ENCODE results near the gene TGM1.

Gene TGM1

DNA sequence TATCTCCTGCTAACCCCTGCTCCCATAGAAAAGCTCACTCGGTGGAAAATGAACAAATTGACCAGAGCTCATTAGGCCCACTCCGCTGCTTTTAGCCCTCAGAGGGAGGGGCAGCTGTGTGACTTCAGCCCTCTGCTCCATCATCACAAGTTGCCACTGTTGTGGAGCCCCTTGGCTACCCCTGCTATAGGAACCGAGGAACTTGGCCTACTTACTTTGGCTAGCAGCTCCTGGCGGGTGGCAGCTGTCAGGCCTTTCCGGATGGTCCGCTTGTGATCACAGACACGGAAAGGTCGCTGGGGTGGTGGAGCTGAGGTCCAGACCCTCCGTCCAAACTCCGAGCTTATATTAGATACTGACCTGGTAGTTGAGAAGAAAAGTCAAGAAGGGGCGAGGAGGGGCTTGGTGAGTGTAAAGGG, 44.2 kb upstream of the TGM1 start:
- TF ChIP-seq POLR2A (IDR thresholded peaks at IDR 0.05; ENCODE audit: low read depth, low read length) (peak; percentile 40; the same call in 1 of the 2 replicates), POLR2AphosphoS5 (IDR thresholded peaks at IDR 0.05; ENCODE audit: low read depth, low read length) (no peak), POU2F2 (IDR thresholded peaks at IDR 0.05; ENCODE audit: low read depth, low read length) (no peak)
- FAIRE-seq: no peak

DNA sequence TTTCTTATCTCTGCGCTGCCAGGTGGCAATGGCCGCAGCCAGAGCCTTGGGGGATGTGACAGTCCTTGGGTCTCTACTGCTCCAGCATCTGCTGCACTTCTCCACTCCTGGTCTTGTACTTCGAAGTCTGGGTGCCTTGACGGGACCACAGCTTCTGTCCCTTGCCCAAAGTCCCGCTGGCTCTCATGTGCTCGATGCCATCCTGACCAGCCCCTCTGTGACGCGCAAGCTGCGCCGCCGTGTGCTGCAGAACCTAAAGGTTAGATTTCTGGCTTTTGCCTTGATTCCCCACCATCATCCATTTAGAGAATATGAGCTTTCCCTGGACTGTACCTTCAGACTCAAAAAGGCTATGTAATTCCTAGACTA, 41.0 kb upstream of the TGM1 start:
- no peak for FAIRE-seq
- no peak for TF ChIP-seq POLR2A (IDR thresholded peaks at IDR 0.05; ENCODE audit: low read depth, low read length)
- no peak for TF ChIP-seq SPI1 (IDR thresholded peaks at IDR 0.05; ENCODE audit: low read depth, low read length)
- no peak for TF ChIP-seq POU2F2 (IDR thresholded peaks at IDR 0.05; ENCODE audit: low read depth, low read length)
- TF ChIP-seq PAX5 (IDR thresholded peaks at IDR 0.05; ENCODE audit: insufficient read depth, low read length, severe bottlenecking): no peak
- TF ChIP-seq POLR2AphosphoS5 (IDR thresholded peaks at IDR 0.05; ENCODE audit: low read depth, low read length): no peak
- no peak for TF ChIP-seq TAF1 (IDR thresholded peaks at IDR 0.05; ENCODE audit: low read depth, low read length)

More for the DNA sequence above, 44.2 kb upstream of the TGM1 start:
- no peak for DNase-seq (ENCODE audit: insufficient read length, low spot score)

DNA sequence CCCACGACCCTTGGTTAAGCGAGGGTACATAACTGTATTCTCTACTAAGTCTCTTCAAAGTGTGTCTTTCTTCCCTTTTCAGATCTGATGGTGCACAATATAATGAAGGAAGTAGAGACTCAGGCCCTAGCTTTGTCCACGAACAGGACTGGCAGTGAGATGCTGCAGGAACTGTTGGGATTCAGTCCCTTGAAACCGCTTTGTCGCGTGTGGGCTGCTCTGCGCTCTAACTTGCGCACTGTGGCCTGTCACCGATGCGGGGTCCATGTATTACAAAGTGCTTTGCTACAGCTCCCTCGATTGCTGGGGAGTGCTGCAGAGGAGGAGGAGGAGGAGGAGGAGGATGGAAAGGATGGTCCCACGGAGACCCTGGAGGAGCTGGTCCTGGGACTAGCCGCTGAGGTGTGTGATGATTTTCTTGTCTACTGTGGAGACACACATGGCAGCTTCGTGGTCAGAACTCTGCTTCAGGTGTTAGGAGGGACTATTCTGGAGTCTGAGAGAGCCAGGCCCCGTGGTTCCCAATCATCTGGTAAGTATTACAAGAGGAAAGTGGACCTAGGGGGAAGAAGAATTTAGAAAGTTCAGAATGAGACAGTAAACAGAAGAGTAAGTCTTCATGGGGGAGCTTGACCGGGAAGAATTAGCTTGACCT, 37.5 kb upstream of the TGM1 start:
- DNase-seq (ENCODE audit: insufficient read length, low spot score): no peak
- TF ChIP-seq PAX5 (IDR thresholded peaks at IDR 0.05; ENCODE audit: insufficient read depth, low read length, severe bottlenecking): no peak
- no peak for TF ChIP-seq TAF1 (IDR thresholded peaks at IDR 0.05; ENCODE audit: low read depth, low read length)
- TF ChIP-seq POLR2A (IDR thresholded peaks at IDR 0.05; ENCODE audit: low read depth, low read length): no peak
- no peak for TF ChIP-seq SPI1 (IDR thresholded peaks at IDR 0.05; ENCODE audit: low read depth, low read length)
- TF ChIP-seq POLR2AphosphoS5 (IDR thresholded peaks at IDR 0.05; ENCODE audit: low read depth, low read length): no peak
- no peak for TF ChIP-seq POU2F2 (IDR thresholded peaks at IDR 0.05; ENCODE audit: low read depth, low read length)
- FAIRE-seq: no peak

More for the DNA sequence above, 41.0 kb upstream of the TGM1 start:
- no peak for DNase-seq (ENCODE audit: insufficient read length, low spot score)

DNA sequence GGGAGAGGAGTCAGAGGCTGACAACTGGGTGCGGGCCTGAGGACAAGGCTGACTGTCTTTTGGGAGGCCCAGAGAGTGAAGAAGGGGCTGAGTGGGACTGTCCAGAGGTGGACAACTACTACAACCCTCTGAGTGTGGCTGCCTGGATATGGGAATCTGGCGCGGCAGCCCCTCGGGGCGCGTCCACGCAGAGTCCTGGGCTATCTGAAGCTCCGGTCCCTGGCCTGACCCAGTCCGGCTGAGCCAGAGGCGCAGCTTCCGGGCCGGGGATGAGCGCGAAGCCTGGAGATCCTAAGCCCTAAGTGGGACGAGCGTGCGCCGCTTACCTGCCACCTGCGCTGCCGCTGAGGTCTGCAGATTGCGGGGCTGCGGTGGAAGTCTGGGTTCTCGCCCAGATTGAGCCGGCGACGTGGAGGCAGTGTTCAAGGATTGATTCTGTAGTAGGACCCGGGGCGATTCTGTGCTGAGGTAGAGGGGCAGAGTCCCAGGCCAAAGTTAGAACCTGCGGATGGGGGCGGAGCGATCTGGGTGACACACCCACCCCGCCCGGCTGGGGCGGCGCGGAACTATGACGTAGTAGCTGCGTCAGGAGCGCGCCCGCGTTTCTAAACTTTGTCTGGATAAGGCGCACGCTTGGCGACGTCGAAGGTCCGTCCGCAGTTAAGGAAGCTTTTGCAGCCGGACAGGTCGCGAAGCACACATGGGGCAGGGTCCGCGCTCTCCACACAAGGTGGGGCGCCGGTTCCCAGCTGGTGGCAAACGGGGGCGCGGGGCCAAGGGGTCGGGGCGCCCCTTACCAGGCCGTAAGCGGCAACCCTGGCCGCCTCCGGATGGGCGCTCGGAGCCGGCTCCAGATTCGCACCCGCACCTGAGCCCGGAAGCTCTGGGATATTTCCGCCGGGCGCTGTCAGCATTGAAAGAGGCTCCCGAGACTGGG, 36.5 kb upstream of the TGM1 start, which contains the start of the genes DHRS1 and NOP9:
Gene DHRS1 (minus strand): TSS at position 526 of the 937 bp plus-strand sequence. CDS start 674 bp downstream, outside the sequence.
Gene NOP9 (plus strand): TSS at position 596 of the 937 bp plus-strand sequence. CDS start 105 bp downstream, at position 701.
- peak; percentile 95 for FAIRE-seq
- peak; percentile 95 for DNase-seq (ENCODE audit: insufficient read length, low spot score)
- TF ChIP-seq SPI1 (IDR thresholded peaks at IDR 0.05; ENCODE audit: low read depth, low read length) (no peak), POLR2AphosphoS5 (IDR thresholded peaks at IDR 0.05; ENCODE audit: low read depth, low read length) (peak; percentile 47; the same call in 1 of the 2 replicates), POLR2A (IDR thresholded peaks at IDR 0.05; ENCODE audit: low read depth, low read length) (peak; percentile 61), PAX5 (IDR thresholded peaks at IDR 0.05; ENCODE audit: insufficient read depth, low read length, severe bottlenecking) (no peak), POU2F2 (IDR thresholded peaks at IDR 0.05; ENCODE audit: low read depth, low read length) (no peak), TAF1 (IDR thresholded peaks at IDR 0.05; ENCODE audit: low read depth, low read length) (no peak; the same call in 1 of the 2 replicates)

DNA sequence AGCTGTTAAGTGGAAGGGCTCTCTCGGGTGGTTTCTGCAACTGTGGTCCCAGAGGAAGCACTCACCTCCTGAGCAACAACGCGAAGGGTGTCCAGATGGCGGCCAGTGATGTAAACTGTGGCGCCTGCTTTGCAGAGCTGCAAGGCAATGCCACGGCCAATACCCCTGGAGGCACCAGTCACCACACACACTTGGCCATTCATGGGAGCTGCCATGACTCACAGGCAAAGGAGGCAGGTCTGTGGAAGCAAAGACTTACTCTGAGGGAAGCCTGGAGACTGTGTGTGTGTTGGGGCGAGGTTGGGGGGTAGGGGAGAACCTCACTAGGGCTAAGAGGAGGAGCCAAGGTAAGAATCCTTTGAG, 35.9 kb upstream of the TGM1 start:
- FAIRE-seq (peak; percentile 13), DNase-seq (ENCODE audit: insufficient read length, low spot score) (no peak)

DNA sequence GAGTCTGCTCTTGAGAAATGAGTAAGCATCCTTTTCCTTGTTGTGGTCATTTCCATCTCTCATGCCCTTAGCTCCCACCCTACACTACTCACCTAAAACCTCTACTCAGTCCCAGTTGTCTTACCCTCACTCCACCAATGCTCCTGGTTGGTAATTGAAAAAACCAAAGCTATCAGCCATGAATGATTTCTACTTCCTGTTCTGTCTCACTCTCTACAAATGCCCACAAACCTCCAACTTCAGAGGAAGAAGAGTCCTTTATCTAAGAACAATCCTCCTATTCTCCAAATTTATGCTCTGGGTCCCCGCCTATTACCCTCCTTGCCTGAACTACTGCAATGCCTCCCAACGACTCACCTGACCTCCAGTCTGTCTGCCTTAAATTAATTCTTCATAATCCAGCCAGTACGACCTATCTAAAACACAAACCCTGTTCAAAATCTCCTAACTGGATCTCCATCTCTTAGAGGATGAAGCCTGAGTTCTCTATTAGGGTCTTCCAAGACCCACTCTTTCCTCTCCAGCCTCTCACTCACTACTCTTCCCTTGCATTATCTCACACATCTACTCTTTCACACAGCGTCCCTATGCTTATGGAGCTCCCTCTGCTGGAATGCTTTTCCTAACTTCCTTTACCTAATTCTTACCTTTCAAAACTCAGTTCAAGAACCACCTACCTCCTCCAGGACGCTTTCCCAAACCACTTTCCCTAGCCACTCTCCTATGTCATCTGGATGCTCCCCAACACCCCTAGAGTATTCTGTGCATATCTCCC, 34.4 kb upstream of the TGM1 start:
- FAIRE-seq (no peak), DNase-seq (ENCODE audit: insufficient read length, low spot score) (no peak)

More for the DNA sequence above, 35.9 kb upstream of the TGM1 start:
- TF ChIP-seq TAF1 (IDR thresholded peaks at IDR 0.05; ENCODE audit: low read depth, low read length) (no peak), POLR2AphosphoS5 (IDR thresholded peaks at IDR 0.05; ENCODE audit: low read depth, low read length) (no peak), POU2F2 (IDR thresholded peaks at IDR 0.05; ENCODE audit: low read depth, low read length) (no peak), POLR2A (IDR thresholded peaks at IDR 0.05; ENCODE audit: low read depth, low read length) (no peak), PAX5 (IDR thresholded peaks at IDR 0.05; ENCODE audit: insufficient read depth, low read length, severe bottlenecking) (no peak), SPI1 (IDR thresholded peaks at IDR 0.05; ENCODE audit: low read depth, low read length) (no peak)

DNA sequence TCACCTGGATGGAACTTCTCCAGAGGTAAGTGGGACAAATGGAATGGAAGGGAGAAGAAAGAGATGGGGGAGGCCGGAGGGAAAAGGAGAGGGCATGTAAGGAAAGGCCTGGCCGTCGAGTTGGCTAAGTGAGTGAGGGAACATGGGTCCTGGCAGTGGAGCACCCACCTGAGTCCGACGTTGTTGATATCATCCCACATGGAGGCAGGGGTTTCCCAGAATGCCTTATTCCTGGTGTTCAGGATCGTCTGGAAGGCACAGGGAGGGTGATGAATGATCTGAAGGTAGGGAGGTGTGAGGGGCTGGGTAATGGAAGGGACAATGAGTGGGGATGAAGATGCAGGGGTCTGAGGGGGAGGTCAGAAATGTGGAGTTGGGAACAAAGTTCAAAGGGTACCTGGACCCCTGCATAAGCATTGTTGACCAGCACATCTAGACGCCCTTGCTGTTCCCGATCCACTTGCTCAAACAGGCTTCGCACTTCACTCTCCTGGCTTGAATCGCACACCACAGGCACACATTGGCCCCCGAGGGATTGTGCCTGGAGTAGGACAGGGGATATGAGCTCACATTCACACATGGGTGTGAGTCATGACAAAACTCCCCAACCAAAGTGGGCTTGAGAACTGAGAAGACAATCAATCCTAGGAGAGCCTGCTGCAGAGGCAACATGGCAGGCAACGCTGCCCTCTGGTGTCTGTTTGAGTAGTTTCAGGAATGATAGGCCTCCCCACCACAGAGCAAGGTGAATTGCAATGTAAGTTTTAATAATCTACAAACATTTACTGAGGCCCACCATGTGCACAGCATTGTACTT, 33.6 kb upstream of the TGM1 start:
- DNase-seq (ENCODE audit: insufficient read length, low spot score) (peak; percentile 59), FAIRE-seq (peak; percentile 93)
- TF ChIP-seq TAF1 (IDR thresholded peaks at IDR 0.05; ENCODE audit: low read depth, low read length) (no peak), PAX5 (IDR thresholded peaks at IDR 0.05; ENCODE audit: insufficient read depth, low read length, severe bottlenecking) (no peak), POLR2AphosphoS5 (IDR thresholded peaks at IDR 0.05; ENCODE audit: low read depth, low read length) (no peak), POU2F2 (IDR thresholded peaks at IDR 0.05; ENCODE audit: low read depth, low read length) (no peak; the same call in 1 of the 2 replicates), POLR2A (IDR thresholded peaks at IDR 0.05; ENCODE audit: low read depth, low read length) (no peak; the same call in 1 of the 2 replicates), SPI1 (IDR thresholded peaks at IDR 0.05; ENCODE audit: low read depth, low read length) (no peak)

More for the DNA sequence above, 34.4 kb upstream of the TGM1 start:
- TF ChIP-seq TAF1 (IDR thresholded peaks at IDR 0.05; ENCODE audit: low read depth, low read length): no peak
- TF ChIP-seq PAX5 (IDR thresholded peaks at IDR 0.05; ENCODE audit: insufficient read depth, low read length, severe bottlenecking): no peak
- no peak for TF ChIP-seq POLR2AphosphoS5 (IDR thresholded peaks at IDR 0.05; ENCODE audit: low read depth, low read length)
- no peak for TF ChIP-seq SPI1 (IDR thresholded peaks at IDR 0.05; ENCODE audit: low read depth, low read length)
- TF ChIP-seq POLR2A (IDR thresholded peaks at IDR 0.05; ENCODE audit: low read depth, low read length): no peak
- no peak for TF ChIP-seq POU2F2 (IDR thresholded peaks at IDR 0.05; ENCODE audit: low read depth, low read length)

DNA sequence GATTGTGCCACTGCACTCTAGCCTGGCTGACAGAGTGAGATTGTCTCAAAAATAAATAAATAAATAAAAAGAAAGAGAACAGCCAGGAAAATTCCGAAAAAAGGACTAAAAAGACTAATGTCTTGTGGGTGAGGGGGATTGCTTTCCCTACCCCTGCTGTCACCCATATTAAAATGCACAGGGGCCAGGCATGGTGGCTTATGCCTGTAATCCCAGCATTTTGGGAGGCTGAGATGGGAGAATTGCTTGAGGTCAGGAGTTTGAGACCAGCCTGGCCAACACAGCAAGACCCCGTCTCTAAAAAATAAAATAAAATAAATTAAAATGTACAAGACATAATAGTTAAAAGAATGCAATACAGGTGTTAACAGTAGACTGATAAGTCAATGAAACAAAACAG, 30.5 kb upstream of the TGM1 start:
- TF ChIP-seq PAX5 (IDR thresholded peaks at IDR 0.05; ENCODE audit: insufficient read depth, low read length, severe bottlenecking) (no peak), POLR2AphosphoS5 (IDR thresholded peaks at IDR 0.05; ENCODE audit: low read depth, low read length) (no peak), POLR2A (IDR thresholded peaks at IDR 0.05; ENCODE audit: low read depth, low read length) (no peak), POU2F2 (IDR thresholded peaks at IDR 0.05; ENCODE audit: low read depth, low read length) (no peak), TAF1 (IDR thresholded peaks at IDR 0.05; ENCODE audit: low read depth, low read length) (no peak), SPI1 (IDR thresholded peaks at IDR 0.05; ENCODE audit: low read depth, low read length) (no peak)
- FAIRE-seq (no peak), DNase-seq (ENCODE audit: insufficient read length, low spot score) (no peak)

Measured in GM12891 (cell line).